Limb (tissue), 2 donors: ENCODE measurements around the gene STING1.
"Not testable (repeated sequence)": the region's sequence is repeated elsewhere in the genome, so short reads cannot be mapped to it uniquely, and the experiment has no call there.

ENCODE experiments used
- DNase-seq, 2 donors: peaks; one replicate each; pipeline ENCODE4 v3.0.0-alpha.2; 2016; ENCODE audit errors: extremely low spot score in 2 of 2

STING1 gene

DNA sequence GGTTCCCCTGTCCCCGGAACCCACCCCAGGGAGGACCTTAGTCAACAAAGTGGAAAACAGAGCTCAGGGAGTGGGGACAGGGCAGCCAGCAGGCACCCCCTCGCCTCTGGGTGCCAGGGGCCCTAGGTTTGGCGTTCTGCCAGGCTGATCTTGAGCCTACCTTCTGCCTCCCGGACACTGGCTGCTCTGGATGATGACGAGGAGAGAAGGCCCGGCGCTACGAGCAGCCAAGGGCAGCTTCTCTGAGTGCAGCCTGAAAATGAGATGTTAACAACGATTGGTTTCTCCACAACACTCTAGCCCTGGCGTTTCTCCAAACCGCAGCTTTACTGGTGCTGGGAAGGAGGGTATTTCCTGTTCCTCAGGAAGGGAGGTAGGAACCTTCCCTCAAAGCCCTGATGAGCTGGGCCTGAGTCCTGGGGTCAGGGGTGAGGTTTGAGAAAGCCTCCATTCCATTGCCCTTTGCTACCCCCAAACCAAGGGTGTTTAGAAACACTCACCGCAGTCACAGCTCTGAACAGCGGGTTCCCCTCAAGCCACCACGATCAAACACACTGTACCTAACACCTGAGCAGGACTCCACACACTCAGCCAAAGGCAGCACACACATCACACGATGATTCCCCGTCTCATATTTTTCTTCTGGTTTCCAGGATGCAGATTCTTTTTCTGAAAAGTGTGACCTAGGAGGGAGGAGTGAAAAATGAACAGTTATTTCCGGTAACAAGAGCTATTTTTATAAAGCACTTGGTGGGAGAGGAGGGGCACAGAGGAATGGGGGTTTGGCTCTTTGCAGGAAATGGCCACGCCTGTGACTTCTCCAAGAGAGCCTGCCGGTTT lies at the start of gene STING1:
Gene STING1, minus strand, starts transcription at position 709 of the 840 bp plus-strand sequence. CDS start 1,054 bp downstream, outside the sequence.
- DNase-seq = peak; percentile 83 to 86

DNA sequence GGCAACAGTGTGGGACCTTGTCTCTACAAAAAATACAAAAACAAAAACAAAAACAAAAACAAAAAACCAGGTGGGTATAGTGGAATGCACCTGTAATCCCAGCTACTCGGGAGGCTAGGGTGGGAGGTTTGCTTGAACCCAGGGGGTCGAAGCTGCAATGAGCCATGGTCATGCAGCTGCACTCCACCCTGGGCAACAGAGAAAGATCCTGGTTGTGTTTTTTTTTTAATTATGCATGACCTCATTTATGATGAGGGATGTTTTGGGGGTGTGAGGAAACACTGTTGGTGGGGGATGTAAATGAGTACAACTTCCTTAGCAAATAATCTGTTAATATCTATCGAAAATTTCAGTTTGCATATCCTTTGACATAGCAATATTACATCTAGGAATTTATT lies 49.2 kb upstream of the STING1 start:
- no peak for DNase-seq

DNA sequence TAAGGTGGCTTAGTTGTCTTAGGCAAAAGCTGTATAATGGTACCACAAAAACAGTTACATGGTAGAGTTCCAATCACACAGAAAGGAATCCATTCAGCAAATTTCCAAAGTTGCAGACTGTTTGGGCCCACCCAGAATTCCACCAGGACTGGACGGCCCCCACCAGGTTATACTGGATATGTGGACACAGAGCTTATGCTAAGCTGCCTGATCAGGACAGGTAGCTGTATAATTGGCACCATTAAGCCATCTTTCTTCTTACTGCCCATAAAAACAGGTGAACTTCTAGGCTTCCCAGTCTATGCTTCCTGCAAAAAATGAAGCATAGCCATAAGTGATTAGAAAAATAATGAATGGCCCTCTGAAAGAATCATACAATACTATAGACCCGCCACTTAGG lies 47.5 kb upstream of the STING1 start:
- DNase-seq = not testable (repeated sequence)

DNA sequence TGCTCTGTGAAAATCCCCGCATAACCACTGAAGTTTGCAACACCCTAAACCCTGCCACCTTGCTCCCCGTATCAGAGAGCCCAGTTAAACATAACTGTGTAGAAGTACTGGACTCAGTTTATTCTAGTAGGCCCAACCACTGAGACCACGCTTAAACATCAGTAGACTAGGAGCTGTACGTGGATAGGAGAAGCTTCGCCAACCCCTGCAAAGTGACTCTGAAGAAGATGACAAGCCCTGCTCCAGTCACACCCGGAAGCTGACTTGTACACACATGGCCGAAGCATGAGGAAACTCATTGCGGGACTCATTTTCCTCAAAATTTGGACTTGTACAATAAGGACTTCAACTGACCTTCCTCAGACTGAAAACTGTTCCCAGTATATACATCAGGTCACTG lies 46.1 kb upstream of the STING1 start:
- DNase-seq = not testable (repeated sequence)

DNA sequence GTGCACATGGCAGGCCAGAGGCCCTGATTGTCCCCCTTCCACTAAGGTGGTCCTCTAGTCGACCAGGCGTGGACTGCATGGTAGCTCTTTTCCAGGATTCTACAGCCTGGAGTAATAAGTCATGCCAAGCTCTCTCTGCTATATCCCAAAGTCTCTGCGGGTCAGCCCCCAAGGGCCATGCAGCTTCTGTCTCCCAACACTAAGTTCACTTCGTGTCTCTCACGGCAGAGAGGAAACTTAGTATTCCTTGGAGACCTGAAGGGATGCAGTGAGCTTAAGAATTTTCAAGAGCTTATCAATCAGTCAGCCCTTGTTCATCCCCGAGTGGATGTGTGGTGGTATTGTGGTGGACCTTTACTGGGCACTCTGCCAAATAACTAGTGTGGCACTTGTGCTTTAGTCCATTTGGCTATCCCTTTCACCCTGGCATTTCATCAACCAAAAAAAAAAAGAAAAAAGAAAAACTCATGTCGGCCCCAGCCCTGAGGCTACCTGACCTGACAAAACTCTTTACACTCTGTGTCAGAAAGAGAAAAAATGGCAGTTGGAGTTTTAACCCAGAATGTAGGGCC lies 45.4 kb upstream of the STING1 start:
- not testable (repeated sequence) for DNase-seq

DNA sequence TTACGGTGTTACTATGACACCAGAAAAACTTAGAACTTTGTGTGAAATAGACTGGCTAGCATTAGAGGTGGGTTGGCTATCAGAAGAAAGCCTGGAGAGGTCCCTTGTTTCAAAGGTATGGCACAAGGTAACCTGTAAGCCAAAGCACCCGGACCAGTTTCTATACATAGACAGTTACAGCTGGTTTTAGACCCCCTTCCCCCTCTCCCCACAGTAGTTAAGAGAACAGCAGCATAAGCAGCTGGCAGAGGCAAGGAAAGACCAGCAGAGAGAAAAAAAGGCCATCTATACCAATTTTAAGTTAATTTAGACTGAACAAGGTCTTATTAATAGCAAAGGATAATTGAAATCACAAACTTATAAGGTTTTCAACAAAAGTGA lies 44.5 kb upstream of the STING1 start:
- DNase-seq = not testable (repeated sequence)

DNA sequence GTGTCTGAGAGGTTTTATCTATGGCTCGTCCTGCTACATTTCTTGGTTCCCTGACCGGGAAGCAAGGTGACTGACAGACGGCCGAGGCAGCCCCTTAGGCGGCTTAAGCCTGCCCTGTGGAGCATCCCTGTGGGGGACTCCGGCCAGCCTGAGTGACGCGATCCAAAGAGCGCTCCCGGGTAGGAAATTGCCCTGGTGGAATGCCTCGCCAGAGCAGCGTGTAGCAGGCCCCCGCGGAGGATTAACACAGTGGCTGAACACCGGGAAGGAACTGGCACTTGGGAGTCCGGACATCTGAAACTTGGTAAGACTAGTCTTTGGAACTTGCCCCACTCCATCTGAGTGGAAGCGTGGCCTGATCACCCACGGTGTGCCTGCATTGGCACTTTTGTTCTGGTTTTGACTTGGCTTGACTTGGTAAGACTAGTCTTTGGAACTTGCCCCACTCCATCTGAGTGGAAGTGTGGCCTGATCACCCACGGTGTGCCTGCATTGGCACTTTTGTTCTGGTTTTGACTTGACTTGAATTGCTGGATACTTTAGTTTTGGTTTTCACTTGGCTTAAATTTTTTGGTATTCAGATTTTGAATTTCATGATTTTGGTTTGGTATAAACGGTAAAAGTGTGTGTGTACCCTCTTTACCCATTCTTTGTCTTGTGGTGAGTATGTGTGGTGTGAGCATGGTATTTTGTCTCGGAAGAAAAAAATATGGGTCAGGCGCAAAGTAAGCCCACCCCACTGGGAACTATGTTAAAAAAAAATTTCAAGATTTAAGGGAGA lies 43.9 kb upstream of the STING1 start:
- not testable (repeated sequence) for DNase-seq

DNA sequence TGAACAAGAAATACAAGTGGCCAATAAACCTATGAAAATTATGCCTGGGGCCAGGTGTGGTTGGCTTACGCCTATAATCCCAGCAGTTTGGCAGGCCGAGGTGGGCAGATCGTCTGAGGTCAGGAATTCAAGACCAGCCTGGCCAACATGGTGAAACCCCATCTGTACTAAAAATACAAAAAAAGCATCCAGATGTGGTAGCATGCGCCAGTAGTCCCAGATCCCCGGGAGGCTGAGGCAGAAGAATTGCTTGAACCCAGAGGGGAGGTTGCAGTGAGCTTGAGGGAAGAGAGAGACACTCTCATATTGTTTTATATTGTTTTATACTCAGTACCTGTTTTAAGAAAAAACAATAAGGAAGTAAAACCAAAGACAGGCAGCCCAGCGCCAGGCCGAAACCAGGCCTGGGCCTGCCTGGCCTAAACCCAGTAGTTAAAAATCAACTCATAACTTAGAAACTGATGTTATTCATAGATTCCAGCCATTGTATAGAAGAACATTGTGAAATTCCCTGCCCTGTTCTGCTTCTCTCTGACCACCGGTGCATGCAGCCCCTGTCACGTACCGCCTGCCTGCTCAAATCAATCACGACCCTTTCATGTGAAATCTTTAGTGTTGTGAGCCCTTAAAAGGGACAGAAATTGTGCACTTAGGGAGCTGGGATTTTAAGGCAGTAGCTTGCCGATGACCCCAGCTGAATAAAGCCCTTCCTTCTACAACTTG lies 43.2 kb upstream of the STING1 start:
- not testable (repeated sequence) for DNase-seq

DNA sequence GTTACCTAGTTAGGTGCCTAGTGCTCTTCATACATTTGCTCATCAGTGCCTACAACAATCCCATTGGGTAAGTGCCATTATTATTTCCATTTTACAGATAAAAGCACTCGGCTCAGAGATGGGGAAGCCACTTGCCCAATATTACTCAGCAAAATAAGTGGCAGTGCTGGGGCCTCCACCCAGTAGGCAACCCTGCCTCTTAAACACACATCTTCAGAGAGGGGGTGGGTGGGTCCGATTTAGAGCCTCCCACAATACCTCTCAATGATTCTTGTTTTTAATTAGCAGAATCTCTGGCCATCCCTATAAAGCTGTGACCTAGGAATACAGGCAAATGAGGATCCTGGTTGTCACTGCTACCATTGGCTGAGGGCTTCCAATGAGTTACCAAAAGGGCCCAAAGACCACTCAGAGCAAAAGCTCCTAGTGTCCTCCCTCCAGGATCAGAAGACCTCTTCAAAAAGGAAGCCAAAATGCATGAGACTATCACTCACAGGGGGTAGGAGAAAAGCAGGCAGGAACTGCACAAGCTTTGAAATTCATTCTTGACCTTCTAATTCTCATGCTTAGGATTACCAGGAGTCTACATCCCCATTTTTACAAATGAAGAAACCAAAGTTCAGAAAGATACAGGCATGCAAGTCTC lies 42.5 kb upstream of the STING1 start:
- DNase-seq = no peak

DNA sequence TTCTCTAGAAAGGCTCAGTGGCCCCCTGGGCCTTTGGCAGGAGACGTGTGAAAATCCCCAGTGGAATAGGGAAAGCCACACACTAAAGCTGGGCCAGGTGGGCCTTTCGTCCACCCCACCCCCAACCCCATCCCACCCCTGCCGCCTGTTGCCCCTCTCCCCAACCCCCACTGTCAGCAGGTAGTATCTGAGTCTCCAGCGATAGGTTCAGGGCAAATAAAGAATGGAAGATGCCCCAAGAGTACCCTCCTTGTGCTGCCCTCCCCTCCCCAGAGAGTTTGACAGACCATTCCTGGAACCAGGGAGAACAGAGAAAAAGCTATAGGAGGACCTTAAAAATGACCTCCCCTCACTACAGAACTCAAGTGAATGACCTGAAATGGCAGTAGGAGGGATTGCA lies 41.9 kb upstream of the STING1 start:
- no peak for DNase-seq

DNA sequence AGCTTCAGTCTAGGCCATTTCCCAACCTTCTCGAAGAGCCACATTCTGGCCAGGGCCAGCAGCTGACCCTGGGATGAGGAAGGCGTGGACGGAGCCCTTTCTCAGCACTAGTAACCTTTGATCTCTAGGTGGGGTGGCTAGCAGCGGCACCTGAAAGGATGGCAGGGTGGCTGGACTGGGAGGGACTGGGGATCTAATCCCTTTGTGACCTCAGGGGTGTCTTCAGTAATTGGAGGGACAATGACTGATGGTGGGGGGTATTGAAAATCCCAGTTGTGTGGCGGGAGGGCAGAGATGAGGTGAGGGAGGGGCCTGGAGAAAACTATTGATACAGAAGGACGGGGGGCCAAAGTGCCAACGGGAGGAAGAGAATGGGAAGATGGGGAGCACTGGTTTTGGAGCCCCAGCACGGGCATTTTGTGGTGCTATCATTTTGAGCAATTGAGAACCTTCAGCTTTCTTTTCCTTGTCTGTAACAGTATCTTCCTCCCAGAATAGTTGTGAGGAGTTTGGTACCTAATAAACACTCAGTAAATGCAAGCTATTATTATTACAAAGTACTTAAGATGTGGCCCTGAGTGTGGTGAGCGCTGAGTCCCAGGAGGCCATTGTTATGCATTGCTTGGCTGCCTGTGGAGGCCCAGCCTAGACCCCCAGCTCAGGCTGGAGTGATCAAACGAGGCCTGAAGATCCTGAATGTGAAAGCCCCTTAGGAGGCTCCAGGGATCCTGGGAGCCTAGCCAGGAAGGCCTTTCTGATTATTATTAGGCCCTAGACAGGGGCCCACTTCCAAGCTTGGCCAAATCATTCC lies 41.3 kb upstream of the STING1 start:
- no peak for DNase-seq

DNA sequence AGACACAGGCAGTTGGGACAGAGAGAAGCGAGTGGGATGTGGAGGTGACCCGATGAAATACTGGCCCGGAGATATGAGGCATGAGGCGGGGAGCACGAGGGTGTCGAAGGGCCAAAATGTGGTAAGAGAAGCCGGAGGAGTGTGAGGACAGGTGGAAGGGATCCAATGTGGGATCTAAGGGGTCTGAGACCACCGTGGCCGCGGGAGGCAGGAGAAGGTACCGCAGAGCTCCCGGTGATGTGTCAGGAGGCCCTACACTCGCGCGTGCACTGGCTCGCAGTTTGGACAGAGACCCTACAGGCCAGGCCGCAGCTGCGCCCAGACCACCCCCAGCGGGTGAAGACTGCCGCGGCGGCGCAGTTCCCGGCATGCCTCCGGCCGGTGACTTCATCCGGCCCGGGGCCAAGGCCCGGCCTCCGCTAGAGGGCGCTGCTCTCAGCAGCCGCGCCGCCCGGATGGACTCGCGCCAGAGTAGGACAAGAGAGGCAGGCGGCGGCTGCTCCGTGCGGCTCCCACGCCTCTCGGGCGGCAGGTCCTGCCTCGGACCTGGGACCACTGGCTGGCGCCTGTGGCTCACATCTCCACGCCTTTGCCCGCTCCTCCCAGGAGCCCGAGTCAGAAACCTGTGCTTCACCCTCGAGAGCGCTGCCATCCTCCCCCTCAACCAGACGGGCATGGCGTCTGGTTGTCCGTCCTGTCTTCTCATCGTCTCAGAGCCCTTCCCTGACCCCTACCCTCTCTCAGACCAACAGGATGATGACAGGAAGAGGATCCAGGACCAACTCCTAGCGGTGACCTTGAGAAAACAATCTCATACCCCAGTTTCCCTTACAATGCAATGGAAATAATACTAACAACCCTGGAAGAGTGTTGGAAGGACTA lies 35.4 kb upstream of the STING1 start:
- peak; percentile 93 to 97 for DNase-seq

DNA sequence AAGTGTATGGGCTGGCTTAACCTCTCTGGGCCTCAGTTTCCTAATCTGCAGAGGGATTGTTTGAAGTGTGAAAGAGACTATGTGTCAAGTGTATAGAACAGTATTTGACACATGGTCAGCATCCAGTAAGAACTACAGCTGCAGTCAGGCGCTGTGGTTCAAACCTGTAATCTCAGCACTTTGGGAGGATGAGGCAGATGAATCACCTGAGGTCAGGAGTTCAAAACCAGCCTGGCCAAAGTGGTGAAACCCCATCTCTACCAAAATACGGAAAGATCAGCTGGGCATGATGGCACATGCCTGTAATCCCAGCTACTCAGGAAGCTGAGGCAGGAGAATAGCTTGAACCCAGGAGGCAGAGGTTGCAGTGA lies 31.9 kb upstream of the STING1 start:
- DNase-seq = no peak

DNA sequence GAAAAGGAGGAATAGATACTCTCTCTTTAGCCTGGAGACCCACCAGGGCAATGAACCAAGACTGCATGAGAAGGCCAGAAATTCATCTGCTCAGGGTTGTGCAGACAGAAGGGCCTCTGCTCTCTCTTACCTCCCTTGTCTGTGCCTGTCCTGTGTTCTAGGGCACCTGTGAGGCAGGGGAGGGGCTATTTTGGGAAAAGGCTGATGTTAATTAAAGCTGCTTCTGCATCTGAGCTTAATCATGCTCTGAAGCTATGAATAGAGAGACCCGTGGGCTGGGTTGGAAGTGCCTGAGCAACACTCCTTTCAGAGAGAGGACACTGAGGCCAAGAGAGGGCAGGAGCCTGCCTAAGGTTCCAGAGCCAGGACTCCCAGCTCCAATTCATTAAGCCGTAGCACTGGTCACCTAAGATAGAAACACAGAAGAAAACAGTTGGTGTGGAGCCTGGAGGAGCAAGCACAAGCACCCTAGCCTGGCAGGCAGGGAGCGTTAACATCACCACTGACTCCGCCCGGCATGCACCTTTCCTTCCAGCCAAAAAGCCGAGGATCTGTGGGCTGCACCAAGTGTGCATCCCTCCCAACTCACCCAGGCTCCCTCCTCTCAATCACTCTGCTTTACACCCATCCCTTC lies 31.4 kb upstream of the STING1 start:
- DNase-seq = no peak

DNA sequence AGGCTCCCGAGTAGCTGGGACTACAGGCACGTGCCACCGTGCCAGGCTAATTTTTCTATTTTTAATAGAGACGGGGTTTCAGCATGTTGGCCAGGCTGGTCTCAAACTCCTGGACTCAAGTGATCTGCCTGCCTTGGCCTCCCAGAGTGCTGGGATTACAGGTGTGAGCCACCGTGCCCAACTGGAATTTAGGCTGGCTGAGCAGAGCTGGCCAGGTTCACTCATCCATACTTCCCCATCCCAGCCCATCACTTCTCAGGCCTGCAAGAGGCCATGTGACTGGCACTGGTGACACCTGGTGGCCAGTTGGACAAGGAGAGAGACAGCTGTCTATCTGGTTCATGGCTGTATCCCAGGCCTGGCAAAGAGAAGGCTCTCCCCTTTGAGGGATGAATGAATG lies 30.9 kb upstream of the STING1 start:
- DNase-seq = peak; percentile 52 to 75

DNA sequence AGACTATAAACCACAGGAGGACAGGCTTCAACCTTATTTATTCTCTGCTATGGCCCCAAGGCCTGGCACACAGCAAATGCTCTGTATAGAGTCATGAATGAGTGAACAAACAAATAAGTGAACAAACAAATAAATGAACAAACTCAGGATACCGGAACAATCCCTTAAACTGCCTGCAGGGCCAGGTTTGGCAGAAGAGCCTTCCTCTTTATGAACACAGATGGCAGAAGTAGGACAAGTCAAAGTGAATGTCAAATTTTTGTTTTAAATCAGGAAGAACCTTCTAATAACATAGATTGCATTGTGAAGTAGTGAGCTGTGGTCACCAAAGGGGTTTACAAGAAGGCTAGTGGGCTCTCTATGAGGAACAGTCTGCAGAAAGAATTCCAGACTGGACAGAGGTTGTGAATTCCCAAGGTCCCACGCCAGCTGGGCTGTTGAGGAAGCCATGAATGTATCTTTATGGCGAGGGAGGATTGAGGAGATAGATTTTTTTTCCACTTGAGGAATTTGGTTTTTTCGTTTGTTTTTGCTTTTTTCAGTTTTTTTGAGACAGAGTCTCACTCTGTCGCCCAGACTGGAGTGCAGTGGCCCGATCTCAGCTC lies 30.3 kb upstream of the STING1 start:
- DNase-seq = no peak

DNA sequence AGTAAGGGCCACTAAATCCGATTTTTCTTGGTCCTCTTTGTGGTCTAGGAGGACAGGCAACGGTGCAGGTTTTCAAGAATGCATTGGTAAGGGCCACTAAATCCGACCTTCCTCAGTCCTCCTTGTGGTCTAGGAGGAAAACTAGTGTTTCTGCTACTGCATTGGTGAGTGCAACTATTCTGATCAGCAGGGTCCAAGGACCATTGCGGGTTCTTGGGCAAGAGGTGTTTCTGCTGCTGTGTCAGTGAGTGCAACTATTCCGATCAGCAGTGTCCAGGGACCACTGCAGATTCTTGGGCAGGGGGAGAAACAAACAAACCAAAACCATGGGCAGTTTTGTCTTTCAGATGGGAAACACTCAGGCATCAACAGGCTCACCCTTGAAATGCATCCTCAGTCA lies 22.2 kb upstream of the STING1 start:
- not testable (repeated sequence) for DNase-seq

DNA sequence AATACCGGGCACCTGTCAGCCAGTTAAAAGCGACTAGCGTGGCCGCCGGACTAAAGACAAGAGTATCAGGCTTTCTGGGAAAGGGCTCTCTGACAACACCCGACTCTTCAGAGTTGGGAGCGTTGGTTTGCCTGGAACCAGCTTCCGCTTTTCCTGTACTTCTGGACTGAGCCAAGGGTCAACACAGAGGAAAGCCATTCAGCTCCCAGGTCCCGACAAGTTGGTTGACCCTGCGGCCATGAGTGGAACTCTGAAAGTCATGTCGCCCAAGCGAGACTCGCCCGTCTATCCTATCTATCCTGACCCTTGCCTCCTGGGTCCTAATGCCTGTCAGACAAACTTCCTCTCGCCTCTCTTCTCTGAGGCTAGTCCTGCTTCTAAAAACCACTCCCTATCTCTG lies 21.3 kb upstream of the STING1 start:
- DNase-seq = not testable (repeated sequence)
